DND-41 (cell line): ENCODE measurements around the gene SIGLEC1.

Experiments used
- CTCF ChIP-seq: IDR thresholded peaks from 2 replicates; pipeline ENCODE4 v1.5.1; 2012; ENCODE audit warnings: borderline replicate concordance, low read length, moderate library complexity, mild to moderate bottlenecking; ENCODE audit not compliant: poor library complexity, severe bottlenecking; ENCODE audit errors: extremely low read depth
- EZH2 ChIP-seq: IDR thresholded peaks from 3 replicates; pipeline ENCODE4 v1.6.1; 2012; ENCODE audit warnings: borderline replicate concordance, low read depth, mild to moderate bottlenecking, moderate library complexity, low read length, inconsistent platforms; ENCODE audit not compliant: severe bottlenecking

GRCh38 chr20:3678198-3678597 is 34.2 kb downstream of the SIGLEC1 start:
- no peak for TF ChIP-seq CTCF
- TF ChIP-seq EZH2, result no peak
